Mesendoderm (in vitro differentiated cells): Measurements from ENCODE around the gene C1QTNF6.

Source experiments
- DNase-seq: peaks from one replicate; pipeline ENCODE4 v3.0.0; 2013
- H2AK5ac ChIP-seq: 2 replicates; pipeline ENCODE4 v1.6.1; 2013; ENCODE audit warnings: low read length, inconsistent platforms
- H2BK120ac ChIP-seq: 2 replicates; pipeline ENCODE4 v1.6.1; 2013; ENCODE audit warnings: low read depth, mild to moderate bottlenecking, low read length, moderate library complexity, mixed read lengths
- H2BK15ac ChIP-seq: replicated peaks from 2 replicates; pipeline ENCODE4 v1.6.1; 2013; ENCODE audit warnings: low read depth, mild to moderate bottlenecking, moderate library complexity
- H2BK5ac ChIP-seq: 2 replicates; pipeline ENCODE4 v1.6.1; 2013; ENCODE audit warnings: low read length, inconsistent platforms
- H3K18ac ChIP-seq: 2 replicates; pipeline ENCODE4 v1.6.1; 2013; ENCODE audit warnings: mild to moderate bottlenecking, low read length, mixed read lengths
- H3K23ac ChIP-seq: one replicate; pipeline ENCODE4 v1.6.1; 2013; ENCODE audit warnings: low read length
- H3K27ac ChIP-seq: 2 replicates; pipeline ENCODE4 v1.5.1; 2013; ENCODE audit warnings: low read depth, mild to moderate bottlenecking, inconsistent platforms, low read length, moderate library complexity
- H3K27me3 ChIP-seq: 2 replicates; pipeline ENCODE4 v1.6.1; 2013; ENCODE audit warnings: low read length, control low read depth, mild to moderate bottlenecking, inconsistent platforms; ENCODE audit not compliant: insufficient read depth, poor library complexity
- H3K36me3 ChIP-seq: 2 replicates; pipeline ENCODE4 v1.6.1; 2013; ENCODE audit warnings: low read length, inconsistent platforms; ENCODE audit not compliant: control insufficient read depth, insufficient read depth
- H3K4ac ChIP-seq: one replicate; pipeline ENCODE4 v1.6.1; 2013; ENCODE audit warnings: low read depth, mild to moderate bottlenecking, low read length, moderate library complexity
- H3K4me1 ChIP-seq: 2 replicates; pipeline ENCODE4 v1.6.1; 2013; ENCODE audit warnings: low read depth, low read length, inconsistent platforms; ENCODE audit not compliant: control insufficient read depth
- H3K4me2 ChIP-seq: 2 replicates; pipeline ENCODE4 v1.6.1; 2013; ENCODE audit warnings: low read length
- H3K4me3 ChIP-seq: 2 replicates; pipeline ENCODE4 v1.5.1; 2013; ENCODE audit warnings: mild to moderate bottlenecking, low read length
- H3K56ac ChIP-seq: one replicate; pipeline ENCODE4 v1.6.1; 2013; ENCODE audit warnings: low read length
- H3K79me1 ChIP-seq: 2 replicates; pipeline ENCODE4 v1.6.1; 2013; ENCODE audit warnings: low read length, inconsistent platforms
- H3K79me2 ChIP-seq: 2 replicates; pipeline ENCODE4 v1.6.1; 2013; ENCODE audit warnings: mild to moderate bottlenecking, low read length; ENCODE audit not compliant: control insufficient read depth, insufficient read depth
- H3K9ac ChIP-seq: 2 replicates; pipeline ENCODE4 v1.6.1; 2013; ENCODE audit warnings: low read length, inconsistent platforms
- H4K5ac ChIP-seq: one replicate; pipeline ENCODE4 v1.6.1; 2013; ENCODE audit warnings: low read length
- H4K8ac ChIP-seq: one replicate; pipeline ENCODE4 v1.6.1; 2013; ENCODE audit warnings: low read depth, mild to moderate bottlenecking, control low read depth, low read length, moderate library complexity
- WGBS: extraction: QIAGEN DNeasy Blood & Tissue Kit; methylation state at CpG from one replicate; pipeline ENCODE4 v1.1.7; 2013; ENCODE audit warnings: low lambda C conversion rate, missing lambda C conversion rate; ENCODE audit not compliant: insufficient coverage; ENCODE audit errors: extremely low coverage; 5-methylcytosine and 5-hydroxymethylcytosine counted together

Gene C1QTNF6

GRCh38 chr22:37218771-37219411 lies 30.8 kb upstream of the C1QTNF6 start:
- Histone ChIP-seq H3K79me2 (no peaks in the 10 kb centered on the region), H4K5ac (no peak overlapping the region), H3K4me1 (peaks cover 3% of the 10 kb centered on the region), H2BK15ac (no peak overlapping the region), H2BK5ac (no peak overlapping the region), H4K8ac (no peak overlapping the region), H3K56ac (no peak overlapping the region), H3K9ac (no peak overlapping the region), H2AK5ac (no peak overlapping the region), H2BK120ac (no peak overlapping the region), H3K4me3 (no peak overlapping the region), H3K36me3 (no peaks in the 10 kb centered on the region), H3K27ac (no peak overlapping the region), H3K23ac (no peak overlapping the region), H3K4ac (no peak overlapping the region), H3K27me3 (no peaks in the 10 kb centered on the region), H3K4me2 (no peak overlapping the region), H3K18ac (no peak overlapping the region), H3K79me1 (no peaks in the 10 kb centered on the region)
- no peak for DNase-seq
- no CpG with 5 or more reads among the region's 7 CpGs for WGBS

- Histone ChIP-seq H4K8ac (no peak overlapping the region), H3K27me3 (no peaks in the 10 kb centered on the region), H3K4me1 (peaks cover 3% of the 10 kb centered on the region), H3K4me2 (no peak overlapping the region), H3K27ac (no peak overlapping the region), H3K79me2 (no peaks in the 10 kb centered on the region), H2BK120ac (no peak overlapping the region), H4K5ac (no peak overlapping the region), H3K9ac (no peak overlapping the region), H2BK5ac (no peak overlapping the region), H3K56ac (no peak overlapping the region), H3K18ac (no peak overlapping the region), H3K23ac (no peak overlapping the region), H3K4ac (no peak overlapping the region), H3K36me3 (no peaks in the 10 kb centered on the region), H3K79me1 (no peaks in the 10 kb centered on the region), H2AK5ac (no peak overlapping the region), H2BK15ac (no peak overlapping the region), H3K4me3 (no peak overlapping the region)
- no CpG with 5 or more reads among the region's 6 CpGs for WGBS
- DNase-seq: no peak
These were observed 30.3 kb upstream of the C1QTNF6 start for GRCh38 chr22:37218399-37218770.

- no CpG with 5 or more reads among the region's 9 CpGs for WGBS
- Histone ChIP-seq H3K4me1 (peaks cover under 1% of the 10 kb centered on the region), H3K18ac (no peak overlapping the region), H3K4me3 (no peak overlapping the region), H3K79me2 (no peaks in the 10 kb centered on the region), H2AK5ac (no peak overlapping the region), H2BK15ac (no peak overlapping the region), H3K9ac (no peak overlapping the region), H4K8ac (no peak overlapping the region), H4K5ac (no peak overlapping the region), H3K27ac (no peak overlapping the region), H3K4me2 (no peak overlapping the region), H2BK5ac (no peak overlapping the region), H3K4ac (no peak overlapping the region), H3K79me1 (no peaks in the 10 kb centered on the region), H3K27me3 (no peaks in the 10 kb centered on the region), H2BK120ac (no peak overlapping the region), H3K23ac (no peak overlapping the region), H3K56ac (no peak overlapping the region), H3K36me3 (no peaks in the 10 kb centered on the region)
- no peak for DNase-seq
These were observed 27.8 kb upstream of the C1QTNF6 start for GRCh38 chr22:37215890-37216289.

GRCh38 chr22:37214731-37215030 lies 26.6 kb upstream of the C1QTNF6 start:
- no peaks in the 10 kb centered on the region for H3K79me2 ChIP-seq
- H2AK5ac ChIP-seq: no peak overlapping the region
- no peak overlapping the region for H3K23ac ChIP-seq
- no peak for DNase-seq
- H3K4me1 ChIP-seq: no peaks in the 10 kb centered on the region
- no peaks in the 10 kb centered on the region for H3K36me3 ChIP-seq
- H3K79me1 ChIP-seq: no peaks in the 10 kb centered on the region
- no peak overlapping the region for H3K4ac ChIP-seq
- H3K9ac ChIP-seq: no peak overlapping the region
- H3K4me3 ChIP-seq: no peak overlapping the region
- no peak overlapping the region for H2BK5ac ChIP-seq
- H2BK15ac ChIP-seq: no peak overlapping the region
- no peak overlapping the region for H3K4me2 ChIP-seq
- no peak overlapping the region for H2BK120ac ChIP-seq
- H3K27me3 ChIP-seq: no peaks in the 10 kb centered on the region
- H3K56ac ChIP-seq: no peak overlapping the region
- no peak overlapping the region for H4K8ac ChIP-seq
- no CpG with 5 or more reads among the region's 13 CpGs for WGBS
- no peak overlapping the region for H3K18ac ChIP-seq
- H3K27ac ChIP-seq: no peak overlapping the region
- H4K5ac ChIP-seq: no peak overlapping the region

- Histone ChIP-seq H3K79me1 (no peaks in the 10 kb centered on the region), H3K27ac (no peak overlapping the region), H3K18ac (no peak overlapping the region), H3K4me3 (no peak overlapping the region), H3K9ac (no peak overlapping the region), H3K4me2 (no peak overlapping the region), H2BK15ac (no peak overlapping the region), H4K8ac (no peak overlapping the region), H3K36me3 (no peaks in the 10 kb centered on the region), H2AK5ac (no peak overlapping the region), H3K79me2 (no peaks in the 10 kb centered on the region), H2BK5ac (no peak overlapping the region), H3K4me1 (no peaks in the 10 kb centered on the region), H3K27me3 (no peaks in the 10 kb centered on the region), H4K5ac (no peak overlapping the region), H2BK120ac (no peak overlapping the region), H3K56ac (no peak overlapping the region), H3K4ac (no peak overlapping the region), H3K23ac (no peak overlapping the region)
- no CpG with 5 or more reads among the region's 13 CpGs for WGBS
- no peak for DNase-seq
These were observed 26.1 kb upstream of the C1QTNF6 start for GRCh38 chr22:37213941-37214730.
